HCT116 (cell line): ENCODE data around the gene ASB14. TPM values are rescaled to one million over a fixed set of nuclear protein-coding genes. Genes with fewer than 3 reads are reported as not detected.

Source experiments
- ATAC-seq: fragments of 200-7000 bp; cut with Tn5 transposase; 2 replicates; pipeline ENCODE4 v1.9.1; 2020; ENCODE audit warnings: mild to moderate bottlenecking, moderate library complexity
- BruUV-seq: library from RNA; stranded (reverse); fragments of 400-500 nt; replicated peaks from 2 replicates; lab custom pipeline; 2021; lab: Mats Ljungman, UMichigan
- CTCF ChIA-PET: fragments of 300-600 bp; sonication (Branson Sonifier 250); formaldehyde crosslinking; loops from one replicate; lab custom pipeline; 2021; ENCODE audit warnings: antibody characterized with exemption; lab: Charles Lee
- POLR2A ChIA-PET: fragments of 300-600, 350-600 bp; sonication (Branson Sonifier 250); formaldehyde crosslinking; loops from one replicate; lab custom pipeline; 2021; ENCODE audit warnings: antibody characterized with exemption; lab: Charles Lee
- RAD21 ChIA-PET, 2 experiments: fragments of 300-600 bp; sonication (Branson Sonifier 250); formaldehyde crosslinking; loops; one replicate each; lab custom pipeline; 2023; ENCODE audit warnings: low total read pairs in 2 of 2; ENCODE audit not compliant: uncharacterized antibody in 2 of 2, unreplicated experiment in 2 of 2, low non-redundant PET in 1 of 2; lab: Charles Lee
- DNase-seq: peaks from one replicate; pipeline ENCODE4 v3.0.0-alpha.2; 2010; ENCODE audit warnings: low read depth, low spot score
- H2AFZ ChIP-seq: fragments of 200-600 bp; shearing (Covaris generic), sonication (generic); 2 replicates; pipeline ENCODE4 v1.6.1; 2017; ENCODE audit warnings: low read depth, mixed run types, mixed read lengths, antibody characterized with exemption, low read length; ENCODE audit not compliant: poor library complexity, severe bottlenecking
- H3K27ac ChIP-seq: 2 replicates; pipeline ENCODE4 v1.5.1; 2012; ENCODE audit warnings: low read depth, low read length
- H3K27me3 ChIP-seq: fragments of 200-600 bp; sonication (generic); 2 replicates; pipeline ENCODE4 v1.6.1; 2016; ENCODE audit warnings: mixed run types, low read length, mixed read lengths; ENCODE audit not compliant: insufficient read depth
- H3K36me3 ChIP-seq, 2 experiments: fragments of 200-500 bp in 1 of 2; fragments of 200-600 bp in 1 of 2; sonication (Bioruptor generic) in 1 of 2; sonication (generic) in 1 of 2; 2 replicates each; pipeline versions ENCODE4 v1.5.1 to v1.6.1; 2014 to 2016; ENCODE audit warnings: low read length in 2 of 2, inconsistent platforms in 1 of 2, mixed read lengths in 1 of 2, mixed run types in 1 of 2; ENCODE audit not compliant: insufficient read depth in 2 of 2, control insufficient read depth in 1 of 2
- H3K4me1 ChIP-seq, 2 experiments: fragments of 200-600 bp in 1 of 2; sonication (generic) in 1 of 2; 2 replicates each; pipeline versions ENCODE4 v1.5.1 to v1.6.1; 2012 to 2017; ENCODE audit warnings: low read length in 2 of 2, inconsistent platforms in 1 of 2, mild to moderate bottlenecking in 1 of 2, mixed read lengths in 1 of 2, mixed run types in 1 of 2, moderate library complexity in 1 of 2; ENCODE audit not compliant: insufficient read depth in 2 of 2, control insufficient read depth in 1 of 2
- H3K4me2 ChIP-seq: fragments of 200-600 bp; sonication (generic); 2 replicates; pipeline ENCODE4 v1.6.1; 2017; ENCODE audit warnings: mixed run types, low read length, mixed read lengths
- H3K4me3 ChIP-seq, 2 experiments: fragments of 200-600 bp in 1 of 2; sonication (generic) in 1 of 2; replicated peaks in 1 of 2; 2 replicates each; pipeline ENCODE4 v1.5.1; 2011 to 2016; ENCODE audit warnings: low read length in 2 of 2, control low read depth in 1 of 2, low read depth in 1 of 2, mild to moderate bottlenecking in 1 of 2, mixed read lengths in 1 of 2, mixed run types in 1 of 2
- H3K79me2 ChIP-seq: fragments of 200-600 bp; sonication (generic); 2 replicates; pipeline ENCODE4 v1.6.1; 2017; ENCODE audit warnings: mild to moderate bottlenecking, mixed run types, low read length, moderate library complexity, mixed read lengths; ENCODE audit not compliant: insufficient read depth
- H3K9ac ChIP-seq: fragments of 200-600 bp; sonication (generic); 2 replicates; pipeline ENCODE4 v1.6.1; 2016; ENCODE audit warnings: low read length, mixed read lengths
- H3K9me2 ChIP-seq: fragments of 200-600 bp; sonication (generic), shearing (Covaris generic); 2 replicates; pipeline ENCODE4 v1.6.1; 2017; ENCODE audit warnings: mixed run types, mild to moderate bottlenecking, moderate library complexity; ENCODE audit not compliant: insufficient read depth
- H3K9me3 ChIP-seq, 2 experiments: fragments of 200-500 bp in 1 of 2; fragments of 200-600 bp in 1 of 2; sonication (Bioruptor generic) in 1 of 2; sonication (generic) in 1 of 2; 2 replicates each; pipeline ENCODE4 v1.6.1; 2014 to 2017; ENCODE audit warnings: low read length in 2 of 2, mixed read lengths in 2 of 2, inconsistent platforms in 1 of 2, low read depth in 1 of 2, mild to moderate bottlenecking in 1 of 2, mixed run types in 1 of 2, moderate library complexity in 1 of 2; ENCODE audit not compliant: control insufficient read depth in 1 of 2, insufficient read depth in 1 of 2
- H4K20me1 ChIP-seq: fragments of 200-600 bp; sonication (generic), shearing (Covaris generic); 2 replicates; pipeline ENCODE4 v1.6.1; 2017; ENCODE audit warnings: mixed run types, mild to moderate bottlenecking, moderate library complexity; ENCODE audit not compliant: insufficient read depth
- CBX3 ChIP-seq: IDR thresholded peaks from 2 replicates; pipeline ENCODE4 v1.6.1; 2012; ENCODE audit warnings: low read depth
- CEBPB ChIP-seq: IDR thresholded peaks from 2 replicates; pipeline ENCODE4 v1.6.1; 2012; ENCODE audit warnings: low read depth
- EGR1 ChIP-seq: IDR thresholded peaks from 2 replicates; pipeline ENCODE4 v1.6.1; 2012; ENCODE audit warnings: low read depth
- ELF1 ChIP-seq: IDR thresholded peaks from 2 replicates; pipeline ENCODE4 v1.6.1; 2012; ENCODE audit warnings: low read depth, borderline replicate concordance
- EZH2 ChIP-seq: fragments of 200-600 bp; sonication (generic); IDR thresholded peaks from 2 replicates; pipeline ENCODE4 v1.6.1; 2017; ENCODE audit warnings: antibody characterized with exemption, mixed run types
- EZH2phosphoT487 ChIP-seq: fragments of 200-600 bp; IDR thresholded peaks from 2 replicates; pipeline ENCODE4 v1.6.1; 2018; ENCODE audit warnings: antibody characterized with exemption, borderline replicate concordance
- POLR2A ChIP-seq: IDR thresholded peaks from 2 replicates; pipeline ENCODE4 v1.7.0; 2011; ENCODE audit warnings: borderline replicate concordance; ENCODE audit not compliant: insufficient read depth, insufficient read length; ENCODE audit errors: extremely low read depth
- POLR2AphosphoS5 ChIP-seq: IDR thresholded peaks from 2 replicates; pipeline ENCODE4 v1.6.1; 2011; ENCODE audit warnings: mild to moderate bottlenecking, low read depth, low read length, moderate library complexity
- RAD21 ChIP-seq: IDR thresholded peaks from 2 replicates; pipeline ENCODE4 v1.6.1; 2012; ENCODE audit warnings: low read depth, mild to moderate bottlenecking
- SIN3A ChIP-seq: IDR thresholded peaks from 2 replicates; pipeline ENCODE4 v1.6.1; 2012; ENCODE audit warnings: low read depth
- SRF ChIP-seq: IDR thresholded peaks from 2 replicates; pipeline ENCODE4 v1.6.1; 2012; ENCODE audit warnings: low read depth
- TCF7L2 ChIP-seq: IDR thresholded peaks from 2 replicates; pipeline ENCODE4 v1.7.0; 2011; ENCODE audit warnings: borderline replicate concordance, inconsistent platforms; ENCODE audit not compliant: insufficient read depth, insufficient read length; ENCODE audit errors: extremely low read depth
- YY1 ChIP-seq: IDR thresholded peaks from 2 replicates; pipeline ENCODE4 v1.6.1; 2011; ENCODE audit warnings: low read length, low read depth, moderate library complexity, mild to moderate bottlenecking; ENCODE audit not compliant: insufficient replicate concordance; ENCODE audit errors: extremely low read depth
- ZFX ChIP-seq: fragments of 450-650 bp; IDR thresholded peaks from 2 replicates; pipeline ENCODE4 v1.6.1; 2017
- ZNF274 ChIP-seq: fragments of 200-500 bp; sonication (Bioruptor generic); IDR thresholded peaks from 2 replicates; pipeline ENCODE4 v1.6.1; 2014; ENCODE audit warnings: mild to moderate bottlenecking, low read depth, low read length, inconsistent platforms
- intact Hi-C: fragments of 100-400 bp; cut with micrococcal nuclease; formaldehyde crosslinking; loops from 2 replicates; pipeline ENCODE4 v1.10.0; 2022
- total RNA-seq: library from RNA; stranded (reverse); gene quantifications from one replicate; pipeline ENCODE4 v1.2.1, GENCODE V29; 2021; ENCODE audit not compliant: unreplicated experiment
- TF ChIP-seq, protein P1 (sequence below): IDR thresholded peaks from 2 replicates; pipeline ENCODE4 v1.6.1; 2012; ENCODE audit warnings: low read depth
- TF ChIP-seq, protein P2 (sequence below): IDR thresholded peaks from 2 replicates; pipeline ENCODE4 v1.6.1; 2012
- TF ChIP-seq, protein P3 (sequence below), 3 experiments: fragments of 200-600 bp in 1 of 3; sonication (generic) in 1 of 3; IDR thresholded peaks in 2 of 3; conservative IDR thresholded peaks in 1 of 3; 2 replicates each; pipeline ENCODE4 v1.5.1; 2012 to 2017; ENCODE audit warnings: low read depth in 2 of 3, low read length in 2 of 3, antibody characterized with exemption in 1 of 3, borderline replicate concordance in 1 of 3, control low read depth in 1 of 3, mild to moderate bottlenecking in 1 of 3, mixed read lengths in 1 of 3, mixed run types in 1 of 3, moderate library complexity in 1 of 3; ENCODE audit not compliant: insufficient read depth in 1 of 3
- TF ChIP-seq, protein P4 (sequence below): IDR thresholded peaks from 2 replicates; pipeline ENCODE4 v1.6.1; 2012
- TF ChIP-seq, protein P5 (sequence below): IDR thresholded peaks from 2 replicates; pipeline ENCODE4 v1.6.1; 2011; ENCODE audit warnings: mild to moderate bottlenecking, low read length, moderate library complexity; ENCODE audit not compliant: insufficient replicate concordance; ENCODE audit errors: extremely low read depth

The ASB14 gene
- total RNA-seq, 1 experiment from 2014 or later: not detected

DNA sequence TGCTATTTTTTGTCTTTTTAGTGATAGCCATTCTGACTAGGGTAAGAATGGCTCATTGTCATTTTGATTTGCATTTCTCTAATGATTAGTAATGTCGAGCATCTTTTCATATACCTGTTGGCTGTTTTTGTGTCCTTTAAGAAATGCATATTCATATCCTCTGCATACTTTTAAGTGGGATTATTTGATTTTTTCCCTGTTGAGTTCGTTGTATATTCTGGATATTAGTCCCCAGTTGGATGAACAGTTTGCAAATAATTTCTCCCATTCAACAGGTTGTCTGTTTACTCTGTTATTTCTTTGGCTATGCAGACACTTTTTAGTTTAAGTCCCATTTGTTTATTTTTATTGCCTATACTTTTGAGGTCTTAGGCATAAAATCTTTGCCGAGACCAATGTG is 30.6 kb downstream of the ASB14 start:
- Histone ChIP-seq H3K27me3 (no peaks in the 10 kb centered on the region), H3K9ac (no peak overlapping the region)
- TF ChIP-seq SIN3A: no peak
- TF ChIP-seq, protein P1, sequence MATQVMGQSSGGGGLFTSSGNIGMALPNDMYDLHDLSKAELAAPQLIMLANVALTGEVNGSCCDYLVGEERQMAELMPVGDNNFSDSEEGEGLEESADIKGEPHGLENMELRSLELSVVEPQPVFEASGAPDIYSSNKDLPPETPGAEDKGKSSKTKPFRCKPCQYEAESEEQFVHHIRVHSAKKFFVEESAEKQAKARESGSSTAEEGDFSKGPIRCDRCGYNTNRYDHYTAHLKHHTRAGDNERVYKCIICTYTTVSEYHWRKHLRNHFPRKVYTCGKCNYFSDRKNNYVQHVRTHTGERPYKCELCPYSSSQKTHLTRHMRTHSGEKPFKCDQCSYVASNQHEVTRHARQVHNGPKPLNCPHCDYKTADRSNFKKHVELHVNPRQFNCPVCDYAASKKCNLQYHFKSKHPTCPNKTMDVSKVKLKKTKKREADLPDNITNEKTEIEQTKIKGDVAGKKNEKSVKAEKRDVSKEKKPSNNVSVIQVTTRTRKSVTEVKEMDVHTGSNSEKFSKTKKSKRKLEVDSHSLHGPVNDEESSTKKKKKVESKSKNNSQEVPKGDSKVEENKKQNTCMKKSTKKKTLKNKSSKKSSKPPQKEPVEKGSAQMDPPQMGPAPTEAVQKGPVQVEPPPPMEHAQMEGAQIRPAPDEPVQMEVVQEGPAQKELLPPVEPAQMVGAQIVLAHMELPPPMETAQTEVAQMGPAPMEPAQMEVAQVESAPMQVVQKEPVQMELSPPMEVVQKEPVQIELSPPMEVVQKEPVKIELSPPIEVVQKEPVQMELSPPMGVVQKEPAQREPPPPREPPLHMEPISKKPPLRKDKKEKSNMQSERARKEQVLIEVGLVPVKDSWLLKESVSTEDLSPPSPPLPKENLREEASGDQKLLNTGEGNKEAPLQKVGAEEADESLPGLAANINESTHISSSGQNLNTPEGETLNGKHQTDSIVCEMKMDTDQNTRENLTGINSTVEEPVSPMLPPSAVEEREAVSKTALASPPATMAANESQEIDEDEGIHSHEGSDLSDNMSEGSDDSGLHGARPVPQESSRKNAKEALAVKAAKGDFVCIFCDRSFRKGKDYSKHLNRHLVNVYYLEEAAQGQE: no peak
- no peak for TF ChIP-seq CBX3
- no peak for TF ChIP-seq EZH2phosphoT487
- no peak for TF ChIP-seq POLR2AphosphoS5
- TF ChIP-seq EGR1: no peak
- TF ChIP-seq SRF: no peak
- no peak for TF ChIP-seq TCF7L2
- TF ChIP-seq ZNF274: no peak
- TF ChIP-seq, protein P2, sequence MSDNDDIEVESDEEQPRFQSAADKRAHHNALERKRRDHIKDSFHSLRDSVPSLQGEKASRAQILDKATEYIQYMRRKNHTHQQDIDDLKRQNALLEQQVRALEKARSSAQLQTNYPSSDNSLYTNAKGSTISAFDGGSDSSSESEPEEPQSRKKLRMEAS: no peak
- TF ChIP-seq ZFX: no peak
- no peak for TF ChIP-seq EZH2
- no peak for TF ChIP-seq CEBPB
- TF ChIP-seq, protein P3, sequence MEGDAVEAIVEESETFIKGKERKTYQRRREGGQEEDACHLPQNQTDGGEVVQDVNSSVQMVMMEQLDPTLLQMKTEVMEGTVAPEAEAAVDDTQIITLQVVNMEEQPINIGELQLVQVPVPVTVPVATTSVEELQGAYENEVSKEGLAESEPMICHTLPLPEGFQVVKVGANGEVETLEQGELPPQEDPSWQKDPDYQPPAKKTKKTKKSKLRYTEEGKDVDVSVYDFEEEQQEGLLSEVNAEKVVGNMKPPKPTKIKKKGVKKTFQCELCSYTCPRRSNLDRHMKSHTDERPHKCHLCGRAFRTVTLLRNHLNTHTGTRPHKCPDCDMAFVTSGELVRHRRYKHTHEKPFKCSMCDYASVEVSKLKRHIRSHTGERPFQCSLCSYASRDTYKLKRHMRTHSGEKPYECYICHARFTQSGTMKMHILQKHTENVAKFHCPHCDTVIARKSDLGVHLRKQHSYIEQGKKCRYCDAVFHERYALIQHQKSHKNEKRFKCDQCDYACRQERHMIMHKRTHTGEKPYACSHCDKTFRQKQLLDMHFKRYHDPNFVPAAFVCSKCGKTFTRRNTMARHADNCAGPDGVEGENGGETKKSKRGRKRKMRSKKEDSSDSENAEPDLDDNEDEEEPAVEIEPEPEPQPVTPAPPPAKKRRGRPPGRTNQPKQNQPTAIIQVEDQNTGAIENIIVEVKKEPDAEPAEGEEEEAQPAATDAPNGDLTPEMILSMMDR (IDR thresholded peaks at IDR 0.05 in 2 of 3, conservative IDR thresholded peaks at IDR 0.05 in 1 of 3; ENCODE audit: borderline replicate concordance in 1 of 3, insufficient read depth in 1 of 3, low read depth in 2 of 3, low read length in 2 of 3): no peak
- no peak for TF ChIP-seq POLR2A
- TF ChIP-seq, protein P4, sequence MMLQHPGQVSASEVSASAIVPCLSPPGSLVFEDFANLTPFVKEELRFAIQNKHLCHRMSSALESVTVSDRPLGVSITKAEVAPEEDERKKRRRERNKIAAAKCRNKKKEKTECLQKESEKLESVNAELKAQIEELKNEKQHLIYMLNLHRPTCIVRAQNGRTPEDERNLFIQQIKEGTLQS: no peak
- TF ChIP-seq, protein P5, sequence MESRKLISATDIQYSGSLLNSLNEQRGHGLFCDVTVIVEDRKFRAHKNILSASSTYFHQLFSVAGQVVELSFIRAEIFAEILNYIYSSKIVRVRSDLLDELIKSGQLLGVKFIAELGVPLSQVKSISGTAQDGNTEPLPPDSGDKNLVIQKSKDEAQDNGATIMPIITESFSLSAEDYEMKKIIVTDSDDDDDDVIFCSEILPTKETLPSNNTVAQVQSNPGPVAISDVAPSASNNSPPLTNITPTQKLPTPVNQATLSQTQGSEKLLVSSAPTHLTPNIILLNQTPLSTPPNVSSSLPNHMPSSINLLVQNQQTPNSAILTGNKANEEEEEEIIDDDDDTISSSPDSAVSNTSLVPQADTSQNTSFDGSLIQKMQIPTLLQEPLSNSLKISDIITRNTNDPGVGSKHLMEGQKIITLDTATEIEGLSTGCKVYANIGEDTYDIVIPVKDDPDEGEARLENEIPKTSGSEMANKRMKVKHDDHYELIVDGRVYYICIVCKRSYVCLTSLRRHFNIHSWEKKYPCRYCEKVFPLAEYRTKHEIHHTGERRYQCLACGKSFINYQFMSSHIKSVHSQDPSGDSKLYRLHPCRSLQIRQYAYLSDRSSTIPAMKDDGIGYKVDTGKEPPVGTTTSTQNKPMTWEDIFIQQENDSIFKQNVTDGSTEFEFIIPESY: no peak
- no peak for TF ChIP-seq RAD21
- no peak for TF ChIP-seq YY1
- TF ChIP-seq ELF1: no peak
- TF ChIP-seq, all 23 proteins: peak for 0
- Histone ChIP-seq H3K27ac (no peak overlapping the region), H3K9me3 (no peaks in the 10 kb centered on the region), H3K9me2 (no peaks in the 10 kb centered on the region), H3K36me3 (peaks cover 26 to 50% of the 10 kb centered on the region in 2 experiments), H2AFZ (no peak overlapping the region), H3K79me2 (no peaks in the 10 kb centered on the region), H3K4me3 (no peak overlapping the region), H3K4me2 (no peak overlapping the region), H3K4me1 (no peaks in the 10 kb centered on the region), H4K20me1 (no peaks in the 10 kb centered on the region)
- BruUV-seq: no TSS peak
- ATAC-seq (no peak), DNase-seq (no peak)
- POLR2A ChIA-PET: no interaction called here
- intact Hi-C loops: no loop called here
- RAD21 ChIA-PET: no interaction called here
- CTCF ChIA-PET: no interaction called here
